ENCODE data around the gene BACH2.
A peak's percentile ranks its signal among the peaks of the same experiment; 100 is the strongest.

Gene BACH2

DNA sequence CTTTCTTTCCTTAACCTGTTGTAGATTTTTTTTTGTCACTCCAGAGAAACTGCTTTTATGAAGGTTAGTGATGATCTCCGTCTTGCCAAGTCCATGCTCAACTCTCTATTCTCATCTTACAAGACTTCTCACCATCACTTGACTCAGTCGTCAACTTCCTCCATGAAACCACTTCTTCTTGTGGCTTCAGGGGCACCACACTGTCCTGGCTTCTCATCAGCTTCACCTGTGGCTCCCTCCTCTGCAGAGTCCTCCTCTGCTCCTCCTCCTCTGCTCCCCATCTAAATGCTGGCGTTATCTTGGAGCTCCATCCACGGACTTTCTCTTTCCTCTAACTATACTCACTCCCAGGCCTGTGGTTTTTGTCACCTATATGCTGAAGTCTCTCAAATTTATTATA, 187.5 kb downstream of the BACH2 start:
- no peaks in the 10 kb centered on the region for H3K36me3 ChIP-seq (ENCODE audit: insufficient read depth, low read length)

DNA sequence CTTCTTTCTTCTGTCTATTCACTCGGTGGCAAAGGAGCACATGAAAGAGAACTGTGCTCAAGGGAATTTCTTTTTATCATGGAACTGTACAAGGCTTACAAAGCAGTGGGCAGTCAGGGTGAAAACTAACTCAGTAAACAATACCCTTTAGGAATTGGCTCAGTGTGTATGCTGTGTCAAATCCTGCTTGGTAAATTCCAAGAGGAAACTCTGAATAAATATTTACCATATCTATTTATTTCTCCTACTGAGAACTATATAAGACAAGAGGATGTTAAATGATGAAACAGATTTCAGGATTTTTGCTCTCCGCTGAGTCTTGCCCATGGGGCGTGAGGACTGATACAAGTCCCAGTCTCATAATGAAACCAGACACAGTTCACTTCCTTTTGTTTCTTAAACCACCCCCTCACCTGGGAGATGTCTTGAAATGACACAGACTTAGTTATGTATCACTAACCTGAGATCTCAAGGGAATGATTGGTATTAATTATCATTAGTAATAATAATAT, 188.8 kb downstream of the BACH2 start:
- Histone ChIP-seq H3K79me2 (ENCODE audit: control insufficient read depth, insufficient read depth, low read length, unreplicated experiment) (no peaks in the 10 kb centered on the region), H2AFZ (ENCODE audit: low read length, unreplicated experiment) (no peak overlapping the region), H3K27ac (ENCODE audit: low read depth, low read length) (no peak overlapping the region), H3K4me1 (ENCODE audit: control insufficient read depth, insufficient read depth, low read length, unreplicated experiment) (no peaks in the 10 kb centered on the region), H3K4me3 (ENCODE audit: low read depth, low read length) (no peak overlapping the region), H3K27me3 (ENCODE audit: insufficient read depth, low read length) (peaks cover 16% of the 10 kb centered on the region; the same call in 1 of the 2 replicates), H3K36me3 (ENCODE audit: insufficient read depth, low read length) (no peaks in the 10 kb centered on the region)

More for the DNA sequence above, 187.5 kb downstream of the BACH2 start:
- Histone ChIP-seq H2AFZ (ENCODE audit: low read length, unreplicated experiment) (no peak overlapping the region), H3K27ac (ENCODE audit: low read depth, low read length) (no peak overlapping the region), H3K4me1 (ENCODE audit: control insufficient read depth, insufficient read depth, low read length, unreplicated experiment) (no peaks in the 10 kb centered on the region), H3K4me3 (ENCODE audit: low read depth, low read length) (no peak overlapping the region), H3K79me2 (ENCODE audit: control insufficient read depth, insufficient read depth, low read length, unreplicated experiment) (no peaks in the 10 kb centered on the region), H3K27me3 (ENCODE audit: insufficient read depth, low read length) (peaks cover 23% of the 10 kb centered on the region; the same call in 1 of the 2 replicates)

DNA sequence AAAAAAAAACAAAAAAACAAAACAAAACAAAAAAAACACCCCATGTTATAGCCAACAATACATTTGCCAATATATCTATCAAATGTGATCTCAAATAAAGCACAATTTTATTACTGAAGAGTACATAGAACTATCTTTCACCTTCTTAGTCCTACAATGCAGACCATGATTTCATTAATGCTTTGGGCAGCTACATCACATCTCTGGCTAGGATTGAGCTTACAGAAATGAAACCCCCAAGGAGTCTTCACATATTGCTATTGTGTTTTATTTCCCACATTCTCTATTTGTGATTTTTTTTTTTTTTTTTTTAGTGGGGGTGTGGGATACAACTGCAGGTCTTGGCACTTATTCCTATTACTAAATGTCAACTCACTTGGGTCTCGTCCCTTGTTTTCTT, 189.3 kb downstream of the BACH2 start:
- H3K27ac ChIP-seq (ENCODE audit: low read depth, low read length): no peak overlapping the region
- no peak overlapping the region for H2AFZ ChIP-seq (ENCODE audit: low read length, unreplicated experiment)
- H3K27me3 ChIP-seq (ENCODE audit: insufficient read depth, low read length): peaks cover 11% of the 10 kb centered on the region; the same call in 1 of the 2 replicates
- H3K4me1 ChIP-seq (ENCODE audit: control insufficient read depth, insufficient read depth, low read length, unreplicated experiment): no peaks in the 10 kb centered on the region
- H3K36me3 ChIP-seq (ENCODE audit: insufficient read depth, low read length): no peaks in the 10 kb centered on the region
- H3K4me3 ChIP-seq (ENCODE audit: low read depth, low read length): no peak overlapping the region
- no peaks in the 10 kb centered on the region for H3K79me2 ChIP-seq (ENCODE audit: control insufficient read depth, insufficient read depth, low read length, unreplicated experiment)

DNA sequence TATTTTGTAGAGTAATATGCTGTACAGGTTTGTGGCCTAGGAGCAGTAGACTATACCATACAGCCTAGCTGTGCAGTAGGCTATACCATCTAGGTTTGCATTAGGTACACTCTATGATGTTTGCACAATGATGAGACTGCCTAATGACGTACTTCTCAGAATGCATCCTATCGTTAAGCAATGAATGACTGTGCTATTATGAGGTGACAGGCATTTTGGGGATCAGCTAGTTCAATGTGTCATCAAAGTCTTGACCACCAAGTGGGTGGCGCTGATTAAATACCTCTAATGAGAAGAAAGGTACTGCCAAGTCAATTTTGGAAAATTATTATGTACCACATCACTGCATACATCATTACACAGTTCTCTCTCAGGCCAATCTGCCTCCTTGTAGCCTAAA, 190.2 kb downstream of the BACH2 start:
- peaks cover 10% of the 10 kb centered on the region; the same call in 1 of the 2 replicates for H3K27me3 ChIP-seq (ENCODE audit: insufficient read depth, low read length)
- no peaks in the 10 kb centered on the region for H3K79me2 ChIP-seq (ENCODE audit: control insufficient read depth, insufficient read depth, low read length, unreplicated experiment)
- H3K36me3 ChIP-seq (ENCODE audit: insufficient read depth, low read length): no peaks in the 10 kb centered on the region
- no peak overlapping the region for H2AFZ ChIP-seq (ENCODE audit: low read length, unreplicated experiment)
- H3K27ac ChIP-seq (ENCODE audit: low read depth, low read length): no peak overlapping the region
- no peaks in the 10 kb centered on the region for H3K4me1 ChIP-seq (ENCODE audit: control insufficient read depth, insufficient read depth, low read length, unreplicated experiment)
- no peak overlapping the region for H3K4me3 ChIP-seq (ENCODE audit: low read depth, low read length)

DNA sequence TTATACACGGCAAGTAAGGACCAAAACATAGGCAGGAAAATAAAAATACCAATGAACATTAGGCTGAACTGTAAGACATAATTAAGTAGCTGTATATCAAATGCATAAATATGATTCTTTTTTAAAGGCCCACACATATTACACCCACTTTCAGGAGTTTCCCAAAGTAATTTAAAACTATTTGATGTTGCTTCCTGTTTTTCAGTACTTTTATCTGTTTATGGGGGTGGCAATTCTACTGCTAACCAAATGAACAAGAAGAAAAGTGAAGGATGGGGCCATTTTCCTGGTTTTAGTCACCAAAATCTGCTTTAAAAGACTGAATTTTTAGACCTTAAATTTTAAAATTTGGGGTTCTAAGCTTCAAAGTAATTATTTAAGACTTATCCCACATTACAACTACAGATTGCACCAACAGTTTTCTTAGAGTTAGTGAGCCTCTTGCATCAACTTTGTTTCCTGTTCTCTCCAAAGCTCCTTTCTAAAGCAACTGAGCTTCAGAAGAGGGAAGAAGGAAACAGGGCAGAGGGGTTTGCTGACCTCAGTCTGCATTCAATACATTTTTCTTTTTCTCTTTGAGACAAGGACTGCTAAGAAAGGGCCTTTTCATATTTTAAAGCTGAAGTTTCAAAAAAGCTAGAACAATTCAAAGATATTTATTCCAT, 191.0 kb downstream of the BACH2 start:
- H3K4me3 ChIP-seq (ENCODE audit: low read depth, low read length): no peak overlapping the region
- H3K4me1 ChIP-seq (ENCODE audit: control insufficient read depth, insufficient read depth, low read length, unreplicated experiment): no peaks in the 10 kb centered on the region
- no peaks in the 10 kb centered on the region for H3K79me2 ChIP-seq (ENCODE audit: control insufficient read depth, insufficient read depth, low read length, unreplicated experiment)
- H3K27ac ChIP-seq (ENCODE audit: low read depth, low read length): no peak overlapping the region
- peaks cover 10% of the 10 kb centered on the region; the same call in 1 of the 2 replicates for H3K27me3 ChIP-seq (ENCODE audit: insufficient read depth, low read length)
- H3K36me3 ChIP-seq (ENCODE audit: insufficient read depth, low read length): no peaks in the 10 kb centered on the region
- no peak overlapping the region for H2AFZ ChIP-seq (ENCODE audit: low read length, unreplicated experiment)

DNA sequence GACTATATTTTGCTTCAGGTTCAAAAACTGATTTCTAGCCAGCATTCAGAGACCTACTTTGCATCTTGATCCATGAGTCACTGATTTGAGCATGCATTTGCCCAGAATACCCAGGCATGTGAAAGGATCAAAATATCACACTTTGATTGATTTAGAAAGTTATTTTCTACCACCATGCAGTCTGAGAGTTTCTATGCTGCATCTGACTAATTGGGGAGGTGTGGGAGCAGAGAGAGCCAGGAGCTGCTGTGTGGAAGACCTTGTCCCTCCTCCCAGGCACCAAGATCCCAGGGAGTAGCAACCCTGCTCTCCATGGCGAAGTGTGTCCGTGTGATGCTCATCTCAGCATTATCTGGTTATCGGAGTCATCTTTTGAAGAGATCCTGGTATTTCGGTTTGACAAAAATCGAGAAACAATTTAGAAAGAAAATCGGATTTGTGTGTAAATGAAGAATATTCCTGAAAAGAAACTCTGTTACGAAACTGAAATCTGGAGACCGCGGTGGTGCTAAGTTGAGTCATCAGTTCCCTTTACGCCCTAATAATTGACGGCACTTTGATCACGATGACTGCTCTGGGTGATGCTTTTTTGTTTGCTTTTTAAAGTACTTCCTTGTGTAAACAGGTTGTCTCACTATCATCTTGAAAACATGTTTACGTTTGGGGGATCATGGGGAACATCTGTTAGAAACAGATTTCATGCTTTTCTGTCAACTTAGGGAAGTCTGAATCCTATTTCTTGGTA, 193.4 kb downstream of the BACH2 start:
- no peaks in the 10 kb centered on the region for H3K79me2 ChIP-seq (ENCODE audit: control insufficient read depth, insufficient read depth, low read length, unreplicated experiment)
- no peak overlapping the region for H3K4me3 ChIP-seq (ENCODE audit: low read depth, low read length)
- H3K36me3 ChIP-seq (ENCODE audit: insufficient read depth, low read length): no peaks in the 10 kb centered on the region
- H3K27me3 ChIP-seq (ENCODE audit: insufficient read depth, low read length): no peaks in the 10 kb centered on the region
- H2AFZ ChIP-seq (ENCODE audit: low read length, unreplicated experiment): no peak overlapping the region
- H3K27ac ChIP-seq (ENCODE audit: low read depth, low read length): no peak overlapping the region
- H3K4me1 ChIP-seq (ENCODE audit: control insufficient read depth, insufficient read depth, low read length, unreplicated experiment): peaks cover 12% of the 10 kb centered on the region

DNA sequence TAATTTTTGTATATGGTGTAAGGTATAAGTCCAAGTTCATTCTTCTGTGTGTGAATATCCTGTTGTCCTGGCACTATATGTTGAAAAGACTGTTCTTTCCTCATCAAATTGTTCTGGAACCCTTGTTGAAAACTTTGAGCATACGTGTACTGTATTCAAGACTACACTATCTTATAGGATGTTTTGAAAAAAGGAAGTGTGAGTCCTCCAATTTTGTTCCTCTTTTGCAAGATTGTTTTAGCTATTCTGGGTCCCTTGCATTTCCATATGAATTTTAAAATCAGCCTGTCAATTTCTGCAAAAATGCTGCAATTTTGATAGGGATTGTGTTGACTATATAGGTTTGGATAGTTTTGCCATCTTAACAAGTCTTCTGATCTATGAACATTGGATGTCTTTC, 195.2 kb downstream of the BACH2 start:
- Histone ChIP-seq H3K4me3 (ENCODE audit: low read depth, low read length) (no peak overlapping the region), H3K79me2 (ENCODE audit: control insufficient read depth, insufficient read depth, low read length, unreplicated experiment) (no peaks in the 10 kb centered on the region), H3K27me3 (ENCODE audit: insufficient read depth, low read length) (no peaks in the 10 kb centered on the region), H3K27ac (ENCODE audit: low read depth, low read length) (no peak overlapping the region), H3K4me1 (ENCODE audit: control insufficient read depth, insufficient read depth, low read length, unreplicated experiment) (peaks cover 25% of the 10 kb centered on the region), H2AFZ (ENCODE audit: low read length, unreplicated experiment) (no peak overlapping the region), H3K36me3 (ENCODE audit: insufficient read depth, low read length) (no peaks in the 10 kb centered on the region)

DNA sequence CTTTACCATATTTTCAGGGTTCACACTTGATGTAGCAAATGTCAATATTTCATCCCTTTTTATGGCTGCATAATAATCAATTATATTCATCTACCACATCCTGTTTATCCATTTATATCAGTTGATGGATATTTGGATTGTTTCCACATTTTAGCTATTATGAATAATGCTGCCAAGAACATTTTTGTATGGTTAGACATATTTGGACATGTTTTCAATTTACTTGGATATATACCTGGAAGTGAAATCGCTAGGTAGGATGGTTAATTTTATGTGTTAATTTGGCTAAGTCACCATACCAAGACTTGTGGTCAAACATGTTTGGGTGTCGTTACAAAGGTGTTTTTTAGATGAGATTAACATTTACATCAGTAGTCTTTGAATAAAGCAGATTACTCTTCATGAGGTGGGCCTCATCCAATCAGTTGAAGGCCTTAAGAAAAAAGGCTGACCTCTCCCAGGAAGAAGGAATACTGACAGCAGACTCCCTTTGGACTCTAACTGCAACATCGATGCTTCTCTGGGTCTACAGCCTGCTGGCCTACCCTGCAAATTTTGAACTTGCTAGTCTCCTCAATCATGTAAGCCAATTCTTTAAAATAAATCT, 196.5 kb downstream of the BACH2 start:
- Histone ChIP-seq H3K27ac (ENCODE audit: low read depth, low read length) (no peak overlapping the region), H3K4me1 (ENCODE audit: control insufficient read depth, insufficient read depth, low read length, unreplicated experiment) (peaks cover 25% of the 10 kb centered on the region), H3K27me3 (ENCODE audit: insufficient read depth, low read length) (no peaks in the 10 kb centered on the region), H3K36me3 (ENCODE audit: insufficient read depth, low read length) (no peaks in the 10 kb centered on the region), H3K4me3 (ENCODE audit: low read depth, low read length) (no peak overlapping the region), H2AFZ (ENCODE audit: low read length, unreplicated experiment) (no peak overlapping the region), H3K79me2 (ENCODE audit: control insufficient read depth, insufficient read depth, low read length, unreplicated experiment) (no peaks in the 10 kb centered on the region)

DNA sequence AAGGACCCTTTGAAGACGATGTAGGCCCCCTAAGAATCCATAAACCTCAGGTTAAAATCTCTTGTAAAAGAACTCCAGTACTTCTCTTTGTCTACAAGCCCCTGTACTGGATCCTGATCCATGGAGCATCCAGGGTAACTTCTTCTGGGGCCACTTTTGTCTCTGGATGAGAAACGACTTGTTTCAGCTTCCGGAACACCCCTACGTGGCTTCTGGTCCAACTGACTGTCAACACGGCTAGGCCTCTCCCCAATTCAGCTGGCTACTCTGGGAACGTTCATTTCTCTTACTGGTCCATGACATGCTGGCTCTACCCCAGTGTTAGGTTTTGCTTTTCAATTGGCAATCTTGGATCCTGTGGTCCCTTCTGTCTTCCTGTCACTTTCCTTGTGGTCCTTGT, 198.0 kb downstream of the BACH2 start:
- peak overlapping the region; percentile 36 for H2AFZ ChIP-seq (ENCODE audit: low read length, unreplicated experiment)
- peak overlapping the region; percentile 68 for H3K27ac ChIP-seq (ENCODE audit: low read depth, low read length)
- H3K27me3 ChIP-seq (ENCODE audit: insufficient read depth, low read length): no peaks in the 10 kb centered on the region
- no peak overlapping the region for H3K4me3 ChIP-seq (ENCODE audit: low read depth, low read length)
- H3K4me1 ChIP-seq (ENCODE audit: control insufficient read depth, insufficient read depth, low read length, unreplicated experiment): peaks cover 25% of the 10 kb centered on the region
- H3K79me2 ChIP-seq (ENCODE audit: control insufficient read depth, insufficient read depth, low read length, unreplicated experiment): no peaks in the 10 kb centered on the region
- H3K36me3 ChIP-seq (ENCODE audit: insufficient read depth, low read length): no peaks in the 10 kb centered on the region

DNA sequence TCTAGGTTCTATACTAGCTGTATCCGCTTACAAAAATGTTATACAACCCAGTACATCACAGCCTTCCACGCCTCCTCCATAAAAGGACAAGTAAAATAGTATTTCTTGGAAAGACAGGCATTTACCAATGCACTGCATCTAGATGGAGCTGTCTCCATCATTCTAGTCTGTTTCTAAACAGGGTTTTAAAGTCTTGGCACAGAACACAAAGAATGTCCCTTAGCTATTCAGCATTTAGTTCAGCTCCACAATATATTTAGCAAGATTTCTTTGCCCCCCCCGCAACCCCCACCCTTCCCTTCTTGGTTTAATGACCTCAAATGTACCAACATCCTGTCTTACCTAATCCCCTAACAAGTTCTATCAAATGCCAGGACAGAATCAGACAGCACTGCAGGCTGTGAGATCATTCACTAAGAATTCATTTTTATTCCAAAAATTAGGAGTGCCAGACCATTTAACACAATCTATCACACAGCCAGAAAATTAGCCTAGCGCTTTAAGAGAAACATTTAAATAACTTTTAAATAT, 198.6 kb downstream of the BACH2 start:
- Histone ChIP-seq H3K27me3 (ENCODE audit: insufficient read depth, low read length) (no peaks in the 10 kb centered on the region), H3K79me2 (ENCODE audit: control insufficient read depth, insufficient read depth, low read length, unreplicated experiment) (no peaks in the 10 kb centered on the region), H3K36me3 (ENCODE audit: insufficient read depth, low read length) (no peaks in the 10 kb centered on the region), H3K4me1 (ENCODE audit: control insufficient read depth, insufficient read depth, low read length, unreplicated experiment) (peaks cover 25% of the 10 kb centered on the region), H3K27ac (ENCODE audit: low read depth, low read length) (peak overlapping the region; percentile 68), H2AFZ (ENCODE audit: low read length, unreplicated experiment) (peak overlapping the region; percentile 86), H3K4me3 (ENCODE audit: low read depth, low read length) (no peak overlapping the region)
